ENCODE results near the gene RNF207.

Gene RNF207

GRCh38 chr1:6167391-6168303 lies 38.3 kb upstream of the RNF207 start:
- no peak for DNase-seq (ENCODE audit: low read depth, low spot score)
- TF ChIP-seq CTCF (IDR thresholded peaks at IDR 0.05; ENCODE audit: low read depth, low read length), result no peak
- no peak overlapping the region for H3K4me3 ChIP-seq (ENCODE audit: low read depth, low read length)
- in situ Hi-C loops (cut with HindIII; ENCODE audit: low sequenced_read_pairs), result no loop called here

- no peak overlapping the region for H3K4me3 ChIP-seq (ENCODE audit: low read depth, low read length)
- in situ Hi-C loops (cut with HindIII; ENCODE audit: low sequenced_read_pairs), result no loop called here
- DNase-seq (ENCODE audit: low read depth, low spot score), result no peak
- TF ChIP-seq CTCF (IDR thresholded peaks at IDR 0.05; ENCODE audit: low read depth, low read length), result no peak
These were observed 36.9 kb upstream of the RNF207 start for GRCh38 chr1:6168947-6169586.

- no peak for TF ChIP-seq CTCF (IDR thresholded peaks at IDR 0.05; ENCODE audit: low read depth, low read length)
- no peak overlapping the region for H3K4me3 ChIP-seq (ENCODE audit: low read depth, low read length)
- no peak for DNase-seq (ENCODE audit: low read depth, low spot score)
- in situ Hi-C loops (cut with HindIII; ENCODE audit: low sequenced_read_pairs), result no loop called here
These were observed 35.7 kb upstream of the RNF207 start for GRCh38 chr1:6170116-6170741.

GRCh38 chr1:6170742-6171201 lies 35.1 kb upstream of the RNF207 start:
- no peak for DNase-seq (ENCODE audit: low read depth, low spot score)
- no peak overlapping the region for H3K4me3 ChIP-seq (ENCODE audit: low read depth, low read length)
- in situ Hi-C loops (cut with HindIII; ENCODE audit: low sequenced_read_pairs), result no loop called here
- no peak for TF ChIP-seq CTCF (IDR thresholded peaks at IDR 0.05; ENCODE audit: low read depth, low read length)

GRCh38 chr1:6171548-6172124 lies 34.3 kb upstream of the RNF207 start:
- no peak overlapping the region for H3K4me3 ChIP-seq (ENCODE audit: low read depth, low read length)
- DNase-seq (ENCODE audit: low read depth, low spot score), result no peak
- in situ Hi-C loops (cut with HindIII; ENCODE audit: low sequenced_read_pairs), result no loop called here
- TF ChIP-seq CTCF (IDR thresholded peaks at IDR 0.05; ENCODE audit: low read depth, low read length), result peak; percentile 51

GRCh38 chr1:6172549-6172948 lies 33.4 kb upstream of the RNF207 start:
- no peak overlapping the region for H3K4me3 ChIP-seq (ENCODE audit: low read depth, low read length)
- DNase-seq (ENCODE audit: low read depth, low spot score), result no peak
- no peak for TF ChIP-seq CTCF (IDR thresholded peaks at IDR 0.05; ENCODE audit: low read depth, low read length)
- in situ Hi-C loops (cut with HindIII; ENCODE audit: low sequenced_read_pairs), result no loop called here
